ENCODE results near the gene CATSPERZ. TPM values are rescaled to one million over a fixed set of nuclear protein-coding genes. Genes with fewer than 3 reads are reported as not detected.

The CATSPERZ gene
- total RNA-seq, 1 donor from 2014 or later = not detected

Other genes starting within 250 kb of the CATSPERZ start
- gene MACROD1, start 134.2 kb upstream of the CATSPERZ start, total RNA-seq = 23.1 and 25.4 TPM in 2 replicates
- gene STIP1, start 114.2 kb upstream of the CATSPERZ start, total RNA-seq = 117 and 122 TPM in 2 replicates
- gene FERMT3, start 93.6 kb upstream of the CATSPERZ start, total RNA-seq = 5.4 and 15.7 TPM in 2 replicates
- gene TRPT1, start 74.2 kb upstream of the CATSPERZ start, total RNA-seq = 19.3 and 27.6 TPM in 2 replicates
- gene NUDT22, start 74.1 kb upstream of the CATSPERZ start, total RNA-seq = 26.4 and 31.1 TPM in 2 replicates
- gene DNAJC4, start 69.8 kb upstream of the CATSPERZ start, total RNA-seq = 7.8 and 20.1 TPM in 2 replicates
- 7.7 and 22.4 TPM in 2 replicates for gene VEGFB, start 65.8 kb upstream of the CATSPERZ start, total RNA-seq
- 51.3 and 69.7 TPM in 2 replicates for gene FKBP2, start 59.3 kb upstream of the CATSPERZ start, total RNA-seq
- gene PPP1R14B, start 53.4 kb upstream of the CATSPERZ start, total RNA-seq = 130 and 156 TPM in 2 replicates
- 16.3 and 17.3 TPM in 2 replicates for gene PLCB3, start 48.8 kb upstream of the CATSPERZ start, total RNA-seq
- gene BAD, start 15.7 kb upstream of the CATSPERZ start, total RNA-seq = 65.4 and 65.7 TPM in 2 replicates
- gene GPR137, start 14.5 kb upstream of the CATSPERZ start, total RNA-seq = 6.2 and 9.5 TPM in 2 replicates
- gene KCNK4, start 9.1 kb upstream of the CATSPERZ start, total RNA-seq = not detected in 2 replicates
- 42.0 and 56.0 TPM in 2 replicates for gene ESRRA, start 5.2 kb downstream of the CATSPERZ start, total RNA-seq
- gene TRMT112, start 17.2 kb downstream of the CATSPERZ start, total RNA-seq = 168 and 222 TPM in 2 replicates
- gene PRDX5, start 17.8 kb downstream of the CATSPERZ start, total RNA-seq = 217 and 224 TPM in 2 replicates
- gene CCDC88B, start 39.8 kb downstream of the CATSPERZ start, total RNA-seq = 1.5 and 1.8 TPM in 2 replicates
- gene RPS6KA4, start 58.8 kb downstream of the CATSPERZ start, total RNA-seq = 29.4 and 35.8 TPM in 2 replicates

All from dermis microvascular lymphatic vessel endothelial cell (primary cell).